ENCODE measurements around the gene NHSL1.

GRCh38 chr6:138502546-138502945 is 3.3 kb upstream of the NHSL1 start:
- TF ChIP-seq, protein P1, sequence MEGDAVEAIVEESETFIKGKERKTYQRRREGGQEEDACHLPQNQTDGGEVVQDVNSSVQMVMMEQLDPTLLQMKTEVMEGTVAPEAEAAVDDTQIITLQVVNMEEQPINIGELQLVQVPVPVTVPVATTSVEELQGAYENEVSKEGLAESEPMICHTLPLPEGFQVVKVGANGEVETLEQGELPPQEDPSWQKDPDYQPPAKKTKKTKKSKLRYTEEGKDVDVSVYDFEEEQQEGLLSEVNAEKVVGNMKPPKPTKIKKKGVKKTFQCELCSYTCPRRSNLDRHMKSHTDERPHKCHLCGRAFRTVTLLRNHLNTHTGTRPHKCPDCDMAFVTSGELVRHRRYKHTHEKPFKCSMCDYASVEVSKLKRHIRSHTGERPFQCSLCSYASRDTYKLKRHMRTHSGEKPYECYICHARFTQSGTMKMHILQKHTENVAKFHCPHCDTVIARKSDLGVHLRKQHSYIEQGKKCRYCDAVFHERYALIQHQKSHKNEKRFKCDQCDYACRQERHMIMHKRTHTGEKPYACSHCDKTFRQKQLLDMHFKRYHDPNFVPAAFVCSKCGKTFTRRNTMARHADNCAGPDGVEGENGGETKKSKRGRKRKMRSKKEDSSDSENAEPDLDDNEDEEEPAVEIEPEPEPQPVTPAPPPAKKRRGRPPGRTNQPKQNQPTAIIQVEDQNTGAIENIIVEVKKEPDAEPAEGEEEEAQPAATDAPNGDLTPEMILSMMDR (tag by site-specific recombination; IDR thresholded peaks at IDR 0.05), result no peak
- no peak for TF ChIP-seq ZNF76 (tag by site-specific recombination; IDR thresholded peaks at IDR 0.05; ENCODE audit: borderline replicate concordance, low read depth)
